ENCODE data around the gene MTARC2.

MTARC2 gene

DNA sequence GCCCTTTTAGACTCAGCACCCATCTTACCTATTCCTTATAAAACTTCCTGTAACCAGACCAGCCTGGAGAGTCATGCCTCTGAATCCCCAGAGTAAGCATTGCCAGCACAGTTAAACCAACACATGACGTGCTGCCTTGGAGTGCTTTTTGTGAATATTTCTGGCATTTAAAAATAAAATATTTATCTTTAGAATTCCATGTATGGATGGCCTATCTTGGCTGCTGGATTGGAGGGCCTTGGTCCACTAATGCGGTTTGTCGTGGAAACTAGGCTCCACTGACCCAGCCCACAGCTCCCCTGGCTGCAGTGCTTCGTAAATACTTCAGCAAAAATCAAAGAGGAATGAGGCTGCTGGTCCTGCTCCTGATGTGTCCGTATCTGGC, 56.1 kb downstream of the MTARC2 start:
- DNase-seq = no peak

DNA sequence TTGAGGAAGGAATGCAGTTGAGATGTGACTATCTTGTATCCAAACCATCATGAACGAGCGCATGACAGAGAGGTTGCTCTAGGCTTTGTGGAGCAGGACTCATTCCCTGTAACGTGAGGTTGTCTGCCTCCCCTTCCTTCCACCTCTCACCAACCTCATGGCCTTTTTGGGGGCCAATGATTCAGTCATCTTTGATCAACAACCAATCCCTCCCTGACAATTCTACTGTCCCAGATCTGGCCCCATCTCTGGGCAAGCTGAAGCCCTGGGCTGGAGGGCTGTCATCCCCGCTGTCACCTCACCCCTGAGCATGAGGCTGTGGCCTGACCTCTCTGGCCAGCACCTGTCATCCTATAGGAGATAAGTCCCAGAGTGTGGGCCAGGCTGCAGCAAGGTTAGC, 58.3 kb downstream of the MTARC2 start:
- DNase-seq = peak; percentile 20 to 32

DNA sequence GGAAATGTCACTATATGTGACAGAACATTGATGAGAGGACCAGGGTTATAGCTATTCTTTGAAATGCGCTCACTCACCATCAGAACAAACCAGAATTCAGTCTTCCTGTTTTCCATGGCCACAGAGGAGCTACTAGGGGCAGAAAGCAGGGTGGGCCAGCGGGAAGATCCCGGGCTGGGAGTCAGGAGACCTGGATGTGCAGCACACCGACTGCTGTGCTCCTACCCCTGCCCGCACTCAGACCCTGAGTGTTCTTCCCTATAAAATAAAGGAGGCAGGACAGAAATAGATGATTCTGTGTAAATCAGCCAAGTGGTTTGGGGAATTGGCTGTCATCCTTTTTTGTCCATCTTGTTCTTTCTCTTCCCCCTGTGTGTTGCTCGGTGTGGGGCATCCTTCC, 59.6 kb downstream of the MTARC2 start:
- no peak for DNase-seq

DNA sequence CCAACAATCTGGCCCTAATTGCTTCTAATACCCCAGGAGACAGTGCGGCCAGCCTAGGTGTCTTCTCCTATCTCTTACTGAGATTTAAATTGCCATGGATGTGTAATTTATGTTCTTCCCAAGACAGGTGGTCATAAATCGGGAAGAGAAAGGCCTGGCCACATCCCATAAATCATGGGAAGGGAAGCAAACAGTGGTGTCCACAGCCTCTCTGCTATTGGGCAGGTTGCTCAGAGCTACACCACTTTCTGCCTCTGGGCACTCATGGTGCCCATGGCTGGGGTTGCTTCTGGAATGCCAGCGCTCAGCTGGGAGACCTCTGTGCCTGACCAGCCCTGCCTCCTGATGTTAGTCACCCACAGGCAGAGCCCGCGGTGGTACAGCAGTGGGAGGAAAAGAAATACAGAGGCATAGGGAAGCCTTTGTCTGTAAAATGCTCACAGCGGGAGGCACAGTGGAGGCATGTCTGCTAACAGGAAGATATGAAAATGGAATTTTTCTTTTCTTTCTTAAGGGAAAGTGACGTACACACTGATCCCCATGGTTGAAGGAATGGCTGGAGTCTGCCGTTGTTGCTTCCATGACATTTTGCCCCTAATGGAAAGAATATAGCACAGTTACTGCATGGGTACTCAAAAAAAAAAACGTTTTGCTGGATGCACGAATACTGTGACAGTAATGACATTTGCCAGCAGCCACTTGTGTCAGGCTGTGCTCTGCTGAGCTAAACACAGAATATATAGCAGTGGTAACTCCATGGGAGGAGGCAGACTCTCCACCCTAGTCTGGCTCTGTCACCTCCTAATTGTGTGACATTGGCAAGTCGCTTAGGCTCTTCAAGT, 60.4 kb downstream of the MTARC2 start:
- DNase-seq = peak; percentile 54 to 67

DNA sequence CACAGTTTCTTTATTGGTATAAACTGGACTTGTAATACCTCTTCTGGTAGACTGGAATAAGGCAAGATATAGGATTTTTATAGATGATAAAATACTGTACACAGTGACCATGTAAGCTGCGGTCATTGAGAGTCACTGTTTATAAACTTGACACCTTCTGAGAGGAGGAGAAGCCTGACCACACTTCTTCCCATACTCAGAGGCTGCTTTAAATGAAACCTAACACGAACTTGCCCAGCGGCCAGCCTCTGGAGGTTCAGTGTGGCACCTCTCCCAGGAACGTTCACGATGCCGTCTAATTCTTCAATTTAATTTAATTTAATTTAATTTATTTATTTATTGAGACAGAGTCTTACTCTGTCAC, 61.0 kb downstream of the MTARC2 start:
- no peak for DNase-seq

DNA sequence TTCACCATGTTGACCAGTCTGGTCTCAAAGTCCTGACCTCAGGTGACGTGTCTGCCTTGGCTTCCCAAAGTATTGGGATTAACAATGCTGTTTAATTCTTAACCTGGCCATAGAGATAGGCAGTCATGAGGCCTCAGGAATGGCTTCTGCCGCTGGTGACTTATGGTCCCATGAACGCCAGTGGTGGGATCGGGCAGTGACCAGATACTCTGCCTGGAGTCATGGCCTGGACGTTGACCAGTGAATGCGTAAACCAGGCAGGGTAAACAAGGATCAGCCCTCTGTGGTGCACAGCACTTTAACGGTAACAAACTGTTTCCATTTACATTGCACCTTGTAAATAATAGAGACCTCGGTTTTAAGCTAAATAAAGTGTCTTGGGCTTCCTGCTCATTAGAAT, 61.6 kb downstream of the MTARC2 start:
- no peak for DNase-seq

GRCh38 chr1:220810179-220810653, 62.1 kb downstream of the MTARC2 start:
- DNase-seq = peak; percentile 40 to 78

GRCh38 chr1:220810963-220811362, 62.8 kb downstream of the MTARC2 start:
- DNase-seq = no peak

GRCh38 chr1:220811695-220812094, 63.6 kb downstream of the MTARC2 start:
- DNase-seq = no peak

DNA sequence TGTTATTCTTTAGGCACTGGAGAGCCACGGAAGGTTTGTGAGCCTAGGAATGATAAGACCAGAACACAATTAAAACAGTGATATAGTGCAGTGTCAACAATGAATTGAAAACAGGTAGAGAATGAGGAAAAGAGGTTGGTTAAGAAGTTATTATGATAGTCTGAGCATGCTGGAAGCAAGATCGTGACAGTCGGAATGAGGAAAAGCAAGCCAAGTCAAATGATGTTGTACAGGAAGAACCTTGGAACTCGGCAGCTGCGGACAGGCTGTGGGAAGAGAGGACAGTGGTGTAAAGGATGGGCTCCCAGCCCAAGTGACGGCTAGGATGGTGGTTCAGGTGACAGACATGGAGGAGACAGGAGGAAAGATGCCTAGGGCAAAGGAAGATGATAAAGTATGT, 64.2 kb downstream of the MTARC2 start:
- DNase-seq = no peak

GRCh38 chr1:220813013-220813412, 64.9 kb downstream of the MTARC2 start:
- no peak for DNase-seq

DNA sequence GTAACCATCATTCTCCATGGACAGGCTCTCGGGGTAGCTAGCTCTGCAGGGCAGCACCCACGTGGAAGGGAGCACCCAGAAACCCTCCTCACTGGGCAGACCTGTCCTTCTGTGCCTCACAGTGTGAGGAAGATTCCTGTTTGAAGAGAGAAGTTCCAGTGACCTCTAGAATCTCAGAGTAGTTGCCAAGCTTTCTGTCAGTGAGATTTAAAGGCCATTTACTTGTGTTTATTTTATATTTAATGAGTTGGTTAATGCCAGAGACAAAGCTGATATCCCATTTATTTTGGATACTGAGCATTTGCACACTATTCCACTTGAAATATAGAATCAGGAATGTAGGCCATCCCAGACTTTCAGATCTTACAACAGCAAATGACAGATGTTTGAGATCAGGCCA, 67.3 kb downstream of the MTARC2 start:
- DNase-seq = no peak

GRCh38 chr1:220817907-220818306, 69.8 kb downstream of the MTARC2 start:
- no peak for DNase-seq

- DNase-seq = peak; percentile 19 to 66
These were observed 70.5 kb downstream of the MTARC2 start for GRCh38 chr1:220818421-220819173.

GRCh38 chr1:220819467-220820026, 71.4 kb downstream of the MTARC2 start:
- DNase-seq = no peak

- DNase-seq = no peak
These were observed 76.2 kb downstream of the MTARC2 start for GRCh38 chr1:220824031-220824989.

GRCh38 chr1:220825819-220826551, 77.9 kb downstream of the MTARC2 start:
- no peak for DNase-seq

DNA sequence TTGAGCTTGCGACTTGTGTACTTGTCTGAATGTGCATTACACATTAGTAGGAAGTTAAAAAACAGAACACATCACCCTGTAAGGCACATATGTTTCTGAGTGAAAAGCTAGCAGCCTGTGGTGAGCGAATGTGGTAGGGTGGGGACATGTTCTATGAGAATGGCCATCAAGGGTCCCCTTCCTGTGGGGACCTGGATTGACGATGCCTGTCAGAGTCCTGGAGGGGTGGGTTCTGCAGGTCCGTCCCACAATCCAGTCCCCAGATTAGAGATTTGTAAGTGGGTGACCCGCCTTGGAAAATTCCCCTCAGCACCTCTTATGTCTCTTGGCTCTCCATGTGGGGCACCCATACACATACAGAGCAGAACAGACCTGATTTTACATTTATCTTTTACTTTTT, 78.6 kb downstream of the MTARC2 start:
- no peak for DNase-seq

DNA sequence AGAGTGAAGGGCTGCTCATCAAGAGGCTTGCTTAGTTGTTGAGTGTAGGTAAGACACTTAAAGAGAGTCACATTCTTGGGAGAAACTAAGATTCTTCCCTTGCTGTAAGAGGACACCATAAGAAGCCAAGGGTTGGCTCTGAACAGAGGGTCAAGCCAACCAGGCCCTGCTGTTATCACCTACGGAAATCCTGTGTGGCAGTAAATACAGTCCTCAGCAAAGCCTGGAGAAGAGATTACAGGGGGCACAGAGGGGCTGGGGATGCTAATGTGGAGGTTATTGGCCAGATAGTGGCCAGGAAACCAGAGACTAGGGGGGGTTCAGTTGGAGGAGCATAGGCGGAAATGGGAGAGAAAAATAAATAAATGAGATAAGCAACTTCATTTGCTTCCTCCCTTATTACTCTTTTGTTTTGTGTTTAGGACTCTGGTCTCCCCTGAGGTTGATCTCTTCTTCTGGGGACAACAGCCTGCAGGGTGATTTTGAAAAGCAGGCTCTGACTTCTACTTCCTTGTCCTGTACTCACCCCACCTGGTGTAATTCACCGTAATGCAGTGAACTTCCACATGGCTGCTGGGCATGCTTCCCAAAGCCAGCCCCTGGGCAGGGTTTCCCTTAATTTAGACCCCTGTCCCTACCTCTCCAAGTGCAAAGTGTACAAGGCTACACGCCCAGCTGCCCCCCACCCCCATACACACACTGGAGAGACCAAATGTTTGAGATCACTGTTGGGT, 79.5 kb downstream of the MTARC2 start:
- DNase-seq = no peak

DNA sequence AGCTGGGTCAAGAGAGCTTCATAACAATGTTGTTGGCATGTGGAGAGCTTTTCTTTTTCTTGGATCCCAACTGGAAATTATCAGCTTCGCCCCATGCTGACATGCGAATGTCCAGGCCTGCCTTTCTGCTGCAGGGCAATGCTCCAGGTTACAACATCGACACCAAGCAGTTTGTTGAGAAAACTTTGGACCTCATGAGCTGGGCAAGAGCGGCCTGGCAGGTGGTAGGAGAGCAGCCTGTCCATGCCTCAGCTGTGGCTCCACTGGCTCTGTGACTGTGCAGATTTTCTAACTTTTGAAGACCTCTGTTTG, 80.0 kb downstream of the MTARC2 start:
- DNase-seq = no peak

- no peak for DNase-seq
These were observed 80.9 kb downstream of the MTARC2 start for GRCh38 chr1:220828950-220829586.
